GM21528 (cell line): Measurements from ENCODE around the gene MYO1A.
"Not testable (repeated sequence)": the region's sequence is repeated elsewhere in the genome, so short reads cannot be mapped to it uniquely, and the experiment has no call there.

ENCODE experiments used
- ATAC-seq: cut with Tn5 transposase; IDR thresholded peaks from one replicate; pipeline ENCODE4 v1.9.1; 2021; ENCODE audit warnings: mild to moderate bottlenecking, moderate library complexity; ENCODE audit not compliant: unreplicated experiment, low FRiP score

Gene MYO1A

GRCh38 chr12:56996793-56997545 is 53.0 kb downstream of the MYO1A start:
- no peak for ATAC-seq

- no peak for ATAC-seq
Observed at GRCh38 chr12:56995930-56996496, 53.9 kb downstream of the MYO1A start.

- no peak for ATAC-seq
Observed at GRCh38 chr12:56995201-56995929, 54.6 kb downstream of the MYO1A start.

- ATAC-seq: no peak
Observed at GRCh38 chr12:56994231-56994746, 55.6 kb downstream of the MYO1A start.

- ATAC-seq: no peak
Observed at GRCh38 chr12:56993346-56993745, 56.6 kb downstream of the MYO1A start.

GRCh38 chr12:56991319-56992246 is 58.3 kb downstream of the MYO1A start:
- ATAC-seq: no peak

- ATAC-seq: no peak
Observed at GRCh38 chr12:56990648-56991318, 59.1 kb downstream of the MYO1A start.

GRCh38 chr12:56989861-56990610 is 59.9 kb downstream of the MYO1A start:
- no peak for ATAC-seq

GRCh38 chr12:56988207-56988739 is 61.7 kb downstream of the MYO1A start:
- no peak for ATAC-seq

GRCh38 chr12:56987551-56988053 is 62.3 kb downstream of the MYO1A start:
- peak; percentile 67 for ATAC-seq

GRCh38 chr12:56987011-56987410 is 62.9 kb downstream of the MYO1A start:
- ATAC-seq: no peak

- not testable (repeated sequence) for ATAC-seq
Observed at GRCh38 chr12:56985714-56986113, 64.2 kb downstream of the MYO1A start.

GRCh38 chr12:56983386-56983785 is 66.5 kb downstream of the MYO1A start:
- ATAC-seq: no peak

- not testable (repeated sequence) for ATAC-seq
Observed at GRCh38 chr12:56982578-56983236, 67.2 kb downstream of the MYO1A start.

GRCh38 chr12:56980941-56981530 is 68.9 kb downstream of the MYO1A start:
- no peak for ATAC-seq

- no peak for ATAC-seq
Observed at GRCh38 chr12:56980268-56980667, 69.7 kb downstream of the MYO1A start.

GRCh38 chr12:56979628-56980027 is 70.3 kb downstream of the MYO1A start:
- no peak for ATAC-seq
